NCI-H146 treated with DMSO at 0.1 percent for 48 hours (cell line): ENCODE measurements around the gene GHR.
"Not testable (repeated sequence)": the region's sequence is repeated elsewhere in the genome, so short reads cannot be mapped to it uniquely, and the experiment has no call there.

Experiments
- DNase-seq: peaks from one replicate; lab custom pipeline; 2025; ENCODE audit not compliant: unreplicated experiment; lab: John Stamatoyannopoulos, UW

The GHR gene

DNA sequence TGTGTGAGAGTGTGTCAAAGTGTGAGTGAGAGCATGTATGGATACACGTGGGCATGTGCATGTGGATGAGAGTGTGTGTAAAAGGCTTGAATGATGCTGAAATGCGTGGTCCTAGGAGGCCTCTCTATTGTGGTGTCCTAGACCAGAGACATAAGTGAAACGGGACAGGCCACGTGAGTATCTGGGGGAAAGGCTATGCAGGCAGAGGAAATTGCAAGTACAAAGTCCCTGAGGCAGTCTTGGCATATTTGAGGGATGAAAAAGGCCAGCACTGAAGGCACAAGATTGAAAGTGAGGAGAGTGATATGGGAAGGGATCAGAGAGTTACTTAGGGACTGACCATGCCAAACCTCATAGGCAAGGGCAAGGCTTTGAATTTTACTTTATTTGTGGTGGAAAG, 266.2 kb downstream of the GHR start:
- no peak for DNase-seq

- no peak for DNase-seq
These were observed 268.2 kb downstream of the GHR start for GRCh38 chr5:42691413-42691937.

GRCh38 chr5:42701351-42702059, 278.3 kb downstream of the GHR start:
- DNase-seq = no peak

- DNase-seq = no peak
These were observed 280.0 kb downstream of the GHR start for GRCh38 chr5:42703238-42703637.

DNA sequence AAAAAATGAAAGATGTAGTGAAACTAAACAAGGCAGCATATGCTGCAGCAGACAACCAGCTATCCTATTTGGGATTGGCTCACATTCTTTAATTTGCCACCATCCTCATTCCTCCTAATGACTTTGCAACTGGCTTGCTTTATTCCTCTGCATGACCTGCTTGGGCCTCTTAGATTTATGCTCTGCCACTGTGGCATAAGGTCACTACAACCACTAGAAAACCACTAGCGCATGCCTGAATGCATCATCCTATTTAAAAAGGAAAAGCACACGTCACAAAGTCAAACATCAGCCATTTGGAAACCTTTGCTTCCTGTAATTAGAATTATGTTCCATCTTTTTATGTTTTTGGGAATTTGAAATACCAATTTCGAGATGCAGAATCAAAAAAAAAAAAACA, 292.5 kb downstream of the GHR start:
- no peak for DNase-seq

GRCh38 chr5:42718591-42718990, 295.4 kb downstream of the GHR start:
- DNase-seq = no peak

DNA sequence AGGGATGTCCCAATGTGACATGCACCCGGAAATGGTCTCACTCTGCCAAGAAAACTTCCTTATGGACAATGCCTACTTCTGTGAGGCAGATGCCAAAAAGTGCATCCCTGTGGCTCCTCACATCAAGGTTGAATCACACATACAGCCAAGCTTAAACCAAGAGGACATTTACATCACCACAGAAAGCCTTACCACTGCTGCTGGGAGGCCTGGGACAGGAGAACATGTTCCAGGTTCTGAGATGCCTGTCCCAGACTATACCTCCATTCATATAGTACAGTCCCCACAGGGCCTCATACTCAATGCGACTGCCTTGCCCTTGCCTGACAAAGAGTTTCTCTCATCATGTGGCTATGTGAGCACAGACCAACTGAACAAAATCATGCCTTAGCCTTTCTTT, 295.8 kb downstream of the GHR start:
- no peak for DNase-seq

DNA sequence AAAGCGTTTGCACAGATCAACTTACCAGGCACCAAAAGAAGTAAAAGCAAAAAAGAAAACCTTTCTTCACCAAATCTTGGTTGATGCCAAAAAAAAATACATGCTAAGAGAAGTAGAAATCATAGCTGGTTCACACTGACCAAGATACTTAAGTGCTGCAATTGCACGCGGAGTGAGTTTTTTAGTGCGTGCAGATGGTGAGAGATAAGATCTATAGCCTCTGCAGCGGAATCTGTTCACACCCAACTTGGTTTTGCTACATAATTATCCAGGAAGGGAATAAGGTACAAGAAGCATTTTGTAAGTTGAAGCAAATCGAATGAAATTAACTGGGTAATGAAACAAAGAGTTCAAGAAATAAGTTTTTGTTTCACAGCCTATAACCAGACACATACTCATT, 297.0 kb downstream of the GHR start:
- no peak for DNase-seq

- DNase-seq = no peak
These were observed 298.2 kb downstream of the GHR start for GRCh38 chr5:42721484-42721883.

GRCh38 chr5:42734531-42735058, 311.4 kb downstream of the GHR start:
- not testable (repeated sequence) for DNase-seq

DNA sequence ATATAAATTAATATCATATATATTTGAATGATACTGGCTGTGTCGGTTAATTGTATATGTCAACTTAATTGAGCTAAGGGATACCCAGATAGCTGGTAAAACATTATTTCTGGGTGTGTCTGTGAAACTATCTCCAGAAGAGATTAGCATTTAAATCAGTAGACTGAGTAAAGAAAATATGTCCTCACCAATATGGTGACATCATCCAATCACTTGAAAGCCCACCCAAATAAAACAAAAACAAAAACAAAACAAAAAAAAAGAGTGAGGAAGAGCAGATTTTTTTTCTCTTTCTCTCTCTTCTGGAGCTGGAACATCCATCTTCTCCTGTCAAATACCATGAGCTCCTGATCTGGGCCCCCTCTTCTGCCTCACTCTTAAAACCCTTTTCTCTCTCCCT, 317.7 kb downstream of the GHR start:
- no peak for DNase-seq

DNA sequence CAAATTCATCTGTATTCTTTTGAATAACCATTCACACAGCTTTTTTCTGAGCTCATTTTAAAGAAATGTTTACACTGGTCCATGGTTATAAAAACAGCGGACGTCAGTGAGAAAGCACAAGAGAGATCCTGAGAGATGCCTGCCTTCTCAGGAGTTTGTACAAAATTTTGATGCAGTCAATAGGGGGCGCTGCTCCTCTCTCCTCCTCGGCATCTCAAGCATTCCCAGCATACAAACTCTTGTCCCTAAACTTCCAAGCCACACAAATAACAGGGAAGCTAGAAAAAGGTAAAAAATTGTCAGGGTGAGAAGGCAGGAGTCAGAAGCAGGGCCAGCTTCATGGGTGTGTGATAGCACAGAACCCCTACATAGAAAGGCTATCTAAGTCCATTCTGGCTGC, 322.2 kb downstream of the GHR start:
- DNase-seq = no peak

GRCh38 chr5:42745856-42746255, 322.6 kb downstream of the GHR start:
- no peak for DNase-seq

GRCh38 chr5:42749020-42749419, 325.8 kb downstream of the GHR start:
- DNase-seq = no peak

- DNase-seq = no peak
These were observed 327.3 kb downstream of the GHR start for GRCh38 chr5:42750507-42750906.

- DNase-seq = no peak
These were observed 327.8 kb downstream of the GHR start for GRCh38 chr5:42751044-42751443.

- DNase-seq = no peak
These were observed 329.9 kb downstream of the GHR start for GRCh38 chr5:42753099-42753498.

- peak; percentile 66 for DNase-seq
These were observed 333.7 kb downstream of the GHR start, which contains the start of gene CCDC152 for GRCh38 chr5:42756606-42757601. Gene CCDC152, plus strand, starts transcription at chr5:42756818. Its CDS starts 2,304 bp downstream, at chr5:42759122.

GRCh38 chr5:42759456-42759855, 336.2 kb downstream of the GHR start:
- no peak for DNase-seq

- no peak for DNase-seq
These were observed 337.2 kb downstream of the GHR start for GRCh38 chr5:42760426-42760825.

DNA sequence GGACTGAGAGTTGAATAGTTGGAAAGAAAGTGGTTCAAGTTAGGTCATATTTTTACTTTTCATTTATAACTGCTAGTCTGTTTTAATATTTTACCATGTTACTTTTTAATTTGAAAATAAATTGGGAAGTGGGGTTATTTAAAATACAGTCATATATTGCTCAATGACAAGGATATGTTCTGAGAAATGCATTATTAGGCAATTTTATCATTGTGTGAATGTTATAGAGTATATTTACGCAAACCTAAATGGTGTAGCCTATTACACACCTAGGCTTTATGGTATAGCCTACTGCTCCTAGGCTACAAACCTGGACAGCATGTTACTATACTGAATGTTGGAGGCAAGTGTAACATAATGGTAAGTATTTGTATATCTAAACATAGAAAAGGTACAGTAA, 338.6 kb downstream of the GHR start:
- no peak for DNase-seq
